Activated naive CD8-positive, alpha-beta T cell treated with anti-CD3 and anti-CD28 coated beads for 36 hours (primary cell): Measurements from ENCODE around the gene NAE1. TPM values are rescaled to one million over a fixed set of nuclear protein-coding genes. Genes with fewer than 3 reads are reported as not detected.
"Not testable (repeated sequence)": the region's sequence is repeated elsewhere in the genome, so short reads cannot be mapped to it uniquely, and the experiment has no call there.

Experiments
- DNase-seq: peaks from one replicate; pipeline ENCODE4 v3.0.0; 2021
- H3K27ac Mint-ChIP-seq: one replicate; pipeline ENCODE4 v1.8.0; 2022; ENCODE audit warnings: mild to moderate bottlenecking, moderate library complexity, mixed read lengths
- H3K27me3 Mint-ChIP-seq: one replicate; pipeline ENCODE4 v1.8.0; 2022; ENCODE audit warnings: mild to moderate bottlenecking, mixed read lengths
- H3K36me3 Mint-ChIP-seq: one replicate; pipeline ENCODE4 v1.8.0; 2021; ENCODE audit warnings: mild to moderate bottlenecking, mixed read lengths
- H3K4me1 Mint-ChIP-seq: one replicate; pipeline ENCODE4 v1.8.0; 2021; ENCODE audit warnings: mixed read lengths
- H3K4me3 Mint-ChIP-seq: one replicate; pipeline ENCODE4 v1.8.0; 2022; ENCODE audit warnings: mild to moderate bottlenecking, moderate library complexity, mixed read lengths
- H3K9me3 Mint-ChIP-seq: one replicate; pipeline ENCODE4 v1.8.0; 2022; ENCODE audit warnings: mixed read lengths
- total RNA-seq, 2 experiments: library from RNA; stranded (reverse); gene quantifications; one replicate each; pipeline ENCODE4 v1.2.3, GENCODE V29; 2021

NAE1 gene
- total RNA-seq: 100 to 1,000 TPM; 118 to 121 TPM

GRCh38 chr16:66830422-66831404 is at the start of gene NAE1:
TSS of gene NAE1 (minus strand) at chr16:66830976. CDS start at chr16:66830899, 77 bp downstream.
- peak within 1 kb of the TSS; percentile 73 for H3K4me3 Mint-ChIP-seq
- H3K4me1 Mint-ChIP-seq: peaks cover 26% of the 10 kb centered on the region
- no peaks in the 10 kb centered on the region for H3K9me3 Mint-ChIP-seq
- peak within 1 kb of the TSS; percentile 65 for H3K27ac Mint-ChIP-seq
- no peaks in the 10 kb centered on the region for H3K27me3 Mint-ChIP-seq
- DNase-seq: peak; percentile 94
- peaks cover 17% of the 10 kb centered on the region for H3K36me3 Mint-ChIP-seq

GRCh38 chr16:66878067-66878466 is 47.3 kb upstream of the NAE1 start:
- Mint-ChIP-seq H3K9me3 (peaks cover 13% of the 10 kb centered on the region), H3K36me3 (peaks cover 17% of the 10 kb centered on the region), H3K4me1 (peaks cover 54% of the 10 kb centered on the region), H3K27me3 (no peaks in the 10 kb centered on the region), H3K27ac (peak overlapping the region; percentile 79), H3K4me3 (peak overlapping the region; percentile 43)
- peak; percentile 74 for DNase-seq

GRCh38 chr16:66874079-66874775 is 43.5 kb upstream of the NAE1 start:
- H3K4me1 Mint-ChIP-seq: peaks cover 46% of the 10 kb centered on the region
- H3K27me3 Mint-ChIP-seq: no peaks in the 10 kb centered on the region
- peaks cover 16% of the 10 kb centered on the region for H3K36me3 Mint-ChIP-seq
- H3K4me3 Mint-ChIP-seq: peak overlapping the region; percentile 70
- H3K9me3 Mint-ChIP-seq: peaks cover 13% of the 10 kb centered on the region
- H3K27ac Mint-ChIP-seq: peak overlapping the region; percentile 86
- DNase-seq: no peak

GRCh38 chr16:66873685-66874055 is 42.9 kb upstream of the NAE1 start:
- Mint-ChIP-seq H3K27me3 (no peaks in the 10 kb centered on the region), H3K4me3 (peak overlapping the region; percentile 84), H3K27ac (peak overlapping the region; percentile 92), H3K4me1 (peaks cover 44% of the 10 kb centered on the region), H3K36me3 (peaks cover 16% of the 10 kb centered on the region), H3K9me3 (peaks cover 13% of the 10 kb centered on the region)
- no peak for DNase-seq

- peaks cover 12% of the 10 kb centered on the region for H3K9me3 Mint-ChIP-seq
- peak; percentile 95 for DNase-seq
- H3K27me3 Mint-ChIP-seq: no peaks in the 10 kb centered on the region
- H3K4me3 Mint-ChIP-seq: peak overlapping the region; percentile 84
- H3K27ac Mint-ChIP-seq: peak overlapping the region; percentile 92
- H3K4me1 Mint-ChIP-seq: peaks cover 39% of the 10 kb centered on the region
- H3K36me3 Mint-ChIP-seq: peaks cover 11% of the 10 kb centered on the region
Measured at GRCh38 chr16:66872943-66873684, 42.3 kb upstream of the NAE1 start.

- Mint-ChIP-seq H3K4me1 (peaks cover 34% of the 10 kb centered on the region), H3K9me3 (peaks cover 7% of the 10 kb centered on the region), H3K4me3 (peak overlapping the region; percentile 84), H3K27me3 (no peaks in the 10 kb centered on the region), H3K27ac (peak overlapping the region; percentile 92), H3K36me3 (peaks cover 7% of the 10 kb centered on the region)
- DNase-seq: no peak
Measured at GRCh38 chr16:66872559-66872942, 41.8 kb upstream of the NAE1 start.

GRCh38 chr16:66871840-66872239 is 41.1 kb upstream of the NAE1 start:
- Mint-ChIP-seq H3K27ac (no peak overlapping the region), H3K9me3 (peaks cover 7% of the 10 kb centered on the region)

GRCh38 chr16:66871363-66871762 is 40.6 kb upstream of the NAE1 start:
- H3K4me3 Mint-ChIP-seq, H3K27me3 Mint-ChIP-seq, H3K9me3 Mint-ChIP-seq, DNase-seq, H3K27ac Mint-ChIP-seq, H3K36me3 Mint-ChIP-seq: not testable (repeated sequence)
- peaks cover 31% of the 10 kb centered on the region for H3K4me1 Mint-ChIP-seq

More at GRCh38 chr16:66871840-66872239, 41.1 kb upstream of the NAE1 start:
- H3K4me3 Mint-ChIP-seq: no peak overlapping the region
- peaks cover 7% of the 10 kb centered on the region for H3K36me3 Mint-ChIP-seq
- no peaks in the 10 kb centered on the region for H3K27me3 Mint-ChIP-seq
- no peak for DNase-seq
- peaks cover 34% of the 10 kb centered on the region for H3K4me1 Mint-ChIP-seq

GRCh38 chr16:66869424-66869823 is 38.6 kb upstream of the NAE1 start:
- H3K4me3 Mint-ChIP-seq: no peak overlapping the region
- no peaks in the 10 kb centered on the region for H3K27me3 Mint-ChIP-seq
- peaks cover 2% of the 10 kb centered on the region for H3K9me3 Mint-ChIP-seq
- no peak overlapping the region for H3K27ac Mint-ChIP-seq
- peaks cover 17% of the 10 kb centered on the region for H3K4me1 Mint-ChIP-seq
- no peaks in the 10 kb centered on the region for H3K36me3 Mint-ChIP-seq
- no peak for DNase-seq

GRCh38 chr16:66863707-66864106 is 32.9 kb upstream of the NAE1 start:
- Mint-ChIP-seq H3K4me1 (no peaks in the 10 kb centered on the region), H3K36me3 (no peaks in the 10 kb centered on the region), H3K4me3 (no peak overlapping the region), H3K9me3 (no peaks in the 10 kb centered on the region), H3K27me3 (no peaks in the 10 kb centered on the region), H3K27ac (no peak overlapping the region)
- DNase-seq: no peak

- no peaks in the 10 kb centered on the region for H3K36me3 Mint-ChIP-seq
- H3K4me1 Mint-ChIP-seq: no peaks in the 10 kb centered on the region
- no peak overlapping the region for H3K27ac Mint-ChIP-seq
- no peaks in the 10 kb centered on the region for H3K9me3 Mint-ChIP-seq
- no peak overlapping the region for H3K4me3 Mint-ChIP-seq
- DNase-seq: no peak
- no peaks in the 10 kb centered on the region for H3K27me3 Mint-ChIP-seq
Measured at GRCh38 chr16:66862023-66862520, 31.3 kb upstream of the NAE1 start.

GRCh38 chr16:66859397-66860068 is 28.8 kb upstream of the NAE1 start:
- Mint-ChIP-seq H3K9me3 (no peaks in the 10 kb centered on the region), H3K4me3 (no peak overlapping the region), H3K27ac (no peak overlapping the region), H3K4me1 (no peaks in the 10 kb centered on the region), H3K27me3 (no peaks in the 10 kb centered on the region), H3K36me3 (no peaks in the 10 kb centered on the region)
- DNase-seq: no peak

- H3K9me3 Mint-ChIP-seq: no peaks in the 10 kb centered on the region
- no peaks in the 10 kb centered on the region for H3K27me3 Mint-ChIP-seq
- H3K4me1 Mint-ChIP-seq: no peaks in the 10 kb centered on the region
- no peaks in the 10 kb centered on the region for H3K36me3 Mint-ChIP-seq
- no peak overlapping the region for H3K4me3 Mint-ChIP-seq
- DNase-seq: no peak
- no peak overlapping the region for H3K27ac Mint-ChIP-seq
Measured at GRCh38 chr16:66858740-66859396, 28.1 kb upstream of the NAE1 start.

- H3K27ac Mint-ChIP-seq: no peak overlapping the region
- no peak overlapping the region for H3K4me3 Mint-ChIP-seq
- no peaks in the 10 kb centered on the region for H3K27me3 Mint-ChIP-seq
- H3K4me1 Mint-ChIP-seq: no peaks in the 10 kb centered on the region
- H3K9me3 Mint-ChIP-seq: no peaks in the 10 kb centered on the region
- no peak for DNase-seq
- no peaks in the 10 kb centered on the region for H3K36me3 Mint-ChIP-seq
Measured at GRCh38 chr16:66857437-66857836, 26.7 kb upstream of the NAE1 start.
